Measurements from ENCODE around the gene SMIM5. TPM values are rescaled to one million over a fixed set of nuclear protein-coding genes. Genes with fewer than 3 reads are reported as not detected.
A peak's percentile ranks its signal among the peaks of the same experiment; 100 is the strongest.

Gene SMIM5
- polyA plus RNA-seq, 2 donors, result 33.9 to 37.3 TPM

DNA sequence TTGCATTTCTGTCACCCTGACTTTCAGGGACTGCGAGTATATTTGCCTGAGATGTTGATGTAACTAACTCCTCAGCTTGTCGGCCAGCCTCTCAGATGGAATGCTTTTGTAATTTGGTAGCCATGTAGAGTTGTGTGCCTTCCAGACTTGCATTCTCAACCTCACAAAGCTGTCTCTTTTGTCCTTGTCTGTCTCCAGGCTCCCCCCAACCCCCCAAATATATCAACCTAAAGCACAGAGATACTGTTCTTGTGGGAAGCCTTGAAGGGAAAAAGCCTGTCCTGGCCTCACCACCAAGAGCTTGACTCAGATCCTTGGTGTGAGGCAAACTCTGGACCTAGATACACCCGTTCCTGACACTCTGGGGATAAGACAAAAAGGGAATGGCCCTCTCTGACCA, 52.3 kb downstream of the SMIM5 start:
- peaks cover 0 to 5% of the 10 kb centered on the region in 2 donors for H3K36me3 ChIP-seq (ENCODE audit: control insufficient read depth in 2 of 2, insufficient read depth in 2 of 2, low read length in 1 of 2)
- no peaks in the 10 kb centered on the region for H3K9me3 ChIP-seq (ENCODE audit: control insufficient read depth in 2 of 2, insufficient read depth in 1 of 2, low read depth in 1 of 2, low read length in 1 of 2)
- H3K4me1 ChIP-seq (ENCODE audit: control insufficient read depth in 2 of 2, insufficient read depth in 2 of 2, low read length in 1 of 2), result peaks cover 4 to 25% of the 10 kb centered on the region in 2 donors
- peak overlapping the region; percentile 83 to 85 for H3K27ac ChIP-seq (ENCODE audit: low read depth in 2 of 2, low read length in 1 of 2)
- H3K27me3 ChIP-seq (ENCODE audit: control insufficient read depth in 1 of 2, insufficient read depth in 2 of 2, low read length in 2 of 2), result no peaks in the 10 kb centered on the region
- no peak overlapping the region for H3K4me3 ChIP-seq (ENCODE audit: low read depth in 1 of 2, low read length in 2 of 2)
- 50 to 52% methylated on average over 3 of the region's 3 CpGs for WGBS, 2 donors

DNA sequence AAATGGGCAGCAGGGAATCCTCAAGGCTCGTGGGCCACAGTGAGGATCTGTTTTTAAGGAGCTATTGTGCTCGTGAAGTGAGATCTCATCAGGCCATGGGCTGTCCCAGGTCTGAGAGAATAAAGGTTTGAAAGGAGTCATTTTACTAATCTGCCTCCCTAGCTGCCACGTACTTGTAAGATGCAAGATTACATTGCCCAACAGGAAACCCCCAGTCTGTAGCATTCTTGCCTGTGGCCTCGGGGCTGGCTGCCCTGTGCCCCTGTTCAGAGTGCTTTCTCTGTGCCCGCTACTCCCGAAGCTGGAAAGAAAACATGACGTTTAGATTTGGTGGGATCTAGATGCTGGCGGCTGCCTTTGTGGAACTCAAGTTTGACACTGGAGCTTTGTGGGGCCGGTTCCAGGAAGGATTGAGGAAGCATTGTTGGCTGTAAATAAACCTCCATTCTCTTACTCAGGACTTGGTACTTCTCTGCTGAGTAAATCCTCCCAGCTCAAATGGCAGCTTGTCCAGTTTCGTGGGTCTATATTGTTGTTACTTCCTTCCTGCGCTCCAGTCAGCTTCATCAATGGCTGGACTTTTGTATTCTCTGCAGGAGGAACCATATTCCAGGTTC, 55.1 kb downstream of the SMIM5 start:
- WGBS, 2 donors, result 38 to 56% methylated on average over 11 of the region's 11 CpGs
- peaks cover 5 to 11% of the 10 kb centered on the region in 2 donors for H3K36me3 ChIP-seq (ENCODE audit: control insufficient read depth in 2 of 2, insufficient read depth in 2 of 2, low read length in 1 of 2)
- no peak overlapping the region for H3K4me3 ChIP-seq (ENCODE audit: low read depth in 1 of 2, low read length in 2 of 2)

GRCh38 chr17:75689441-75689873, 56.2 kb downstream of the SMIM5 start:
- WGBS, 2 donors, result 38 to 52% methylated on average over 6 of the region's 6 CpGs

More for the DNA sequence above, 55.1 kb downstream of the SMIM5 start:
- Histone ChIP-seq H3K9me3 (ENCODE audit: control insufficient read depth in 2 of 2, insufficient read depth in 1 of 2, low read depth in 1 of 2, low read length in 1 of 2) (no peaks in the 10 kb centered on the region), H3K27ac (ENCODE audit: low read depth in 2 of 2, low read length in 1 of 2) (peak overlapping the region; percentile 85 to 90), H3K4me1 (ENCODE audit: control insufficient read depth in 2 of 2, insufficient read depth in 2 of 2, low read length in 1 of 2) (peaks cover 7 to 31% of the 10 kb centered on the region in 2 donors), H3K27me3 (ENCODE audit: control insufficient read depth in 1 of 2, insufficient read depth in 2 of 2, low read length in 2 of 2) (no peaks in the 10 kb centered on the region)

More at GRCh38 chr17:75689441-75689873, 56.2 kb downstream of the SMIM5 start:
- no peaks in the 10 kb centered on the region for H3K9me3 ChIP-seq (ENCODE audit: control insufficient read depth in 2 of 2, insufficient read depth in 1 of 2, low read depth in 1 of 2, low read length in 1 of 2)
- peaks cover 4 to 36% of the 10 kb centered on the region in 2 donors for H3K4me1 ChIP-seq (ENCODE audit: control insufficient read depth in 2 of 2, insufficient read depth in 2 of 2, low read length in 1 of 2)
- peaks cover 5 to 15% of the 10 kb centered on the region in 2 donors for H3K36me3 ChIP-seq (ENCODE audit: control insufficient read depth in 2 of 2, insufficient read depth in 2 of 2, low read length in 1 of 2)
- peak overlapping the region; percentile 85 to 90 for H3K27ac ChIP-seq (ENCODE audit: low read depth in 2 of 2, low read length in 1 of 2)
- H3K4me3 ChIP-seq (ENCODE audit: low read depth in 1 of 2, low read length in 2 of 2), result no peak overlapping the region
- H3K27me3 ChIP-seq (ENCODE audit: control insufficient read depth in 1 of 2, insufficient read depth in 2 of 2, low read length in 2 of 2), result no peaks in the 10 kb centered on the region

Other genes starting within 250 kb of the SMIM5 start
- 10 to 100 TPM; 23.2 to 36.6 TPM for gene GRB2, start 227.8 kb upstream of the SMIM5 start, polyA plus RNA-seq
- gene TMEM94, start 176.8 kb upstream of the SMIM5 start, polyA plus RNA-seq, result 10 to 100 TPM; 26.4 to 38.9 TPM
- 10 to 100 TPM in 1 of 2 donors, 1 to 10 TPM in 1; 6.3 to 10.5 TPM for gene CASKIN2, start 117.9 kb upstream of the SMIM5 start, polyA plus RNA-seq
- 10 to 100 TPM; 25.1 to 31.5 TPM for gene TSEN54, start 116.9 kb upstream of the SMIM5 start, polyA plus RNA-seq
- 100 to 1,000 TPM in 1 of 2 donors, 10 to 100 TPM in 1; 71.6 to 139 TPM for gene LLGL2, start 107.7 kb upstream of the SMIM5 start, polyA plus RNA-seq
- 10 to 100 TPM; 27.8 to 89.5 TPM for gene MYO15B, start 45.6 kb upstream of the SMIM5 start, polyA plus RNA-seq
- 100 to 1,000 TPM in 1 of 2 donors, 10 to 100 TPM in 1; 46.9 to 136 TPM for gene RECQL5, start 33.7 kb downstream of the SMIM5 start, polyA plus RNA-seq
- 10 to 100 TPM; 63.4 to 68.4 TPM for gene SAP30BP, start 33.9 kb downstream of the SMIM5 start, polyA plus RNA-seq
- 10 to 100 TPM; 48.4 to 63.2 TPM for gene ITGB4, start 88.0 kb downstream of the SMIM5 start, polyA plus RNA-seq
- gene GALK1, start 131.8 kb downstream of the SMIM5 start, polyA plus RNA-seq, result 10 to 100 TPM; 27.9 to 29.5 TPM
- gene UNK, start 151.4 kb downstream of the SMIM5 start, polyA plus RNA-seq, result 10 to 100 TPM; 18.2 to 26.3 TPM
- gene UNC13D, start 211.0 kb downstream of the SMIM5 start, polyA plus RNA-seq, result 10 to 100 TPM; 21.0 to 22.4 TPM
- 10 to 100 TPM; 65.1 to 65.9 TPM for gene WBP2, start 221.9 kb downstream of the SMIM5 start, polyA plus RNA-seq
- gene TRIM47, start 245.1 kb downstream of the SMIM5 start, polyA plus RNA-seq, result 10 to 100 TPM; 20.4 to 21.7 TPM